GM21529 (cell line): ENCODE data around the gene TSHZ2.

Experiments
- ATAC-seq: cut with Tn5 transposase; IDR thresholded peaks from one replicate; pipeline ENCODE4 v1.9.1; 2021; ENCODE audit not compliant: unreplicated experiment

The TSHZ2 gene

DNA sequence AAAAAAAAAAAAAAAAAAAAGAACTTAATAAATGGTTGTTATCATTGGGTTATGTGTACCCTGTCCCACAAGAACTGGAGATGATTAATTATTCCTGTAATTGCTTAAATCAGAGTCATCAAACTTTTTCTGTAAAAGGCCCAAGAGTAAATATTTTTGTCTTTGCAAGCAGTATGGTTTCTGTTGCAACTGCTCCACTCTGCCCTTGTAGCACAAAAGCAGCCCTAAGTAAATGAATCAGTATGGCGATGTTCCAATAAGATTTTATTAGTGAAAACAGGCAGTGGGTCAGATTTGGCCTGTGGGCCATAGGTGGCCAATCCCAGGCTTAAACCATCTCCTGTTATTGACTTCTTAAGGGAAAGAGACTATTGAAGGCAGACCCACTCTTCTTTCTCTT is 252.7 kb downstream of the TSHZ2 start:
- ATAC-seq = no peak

DNA sequence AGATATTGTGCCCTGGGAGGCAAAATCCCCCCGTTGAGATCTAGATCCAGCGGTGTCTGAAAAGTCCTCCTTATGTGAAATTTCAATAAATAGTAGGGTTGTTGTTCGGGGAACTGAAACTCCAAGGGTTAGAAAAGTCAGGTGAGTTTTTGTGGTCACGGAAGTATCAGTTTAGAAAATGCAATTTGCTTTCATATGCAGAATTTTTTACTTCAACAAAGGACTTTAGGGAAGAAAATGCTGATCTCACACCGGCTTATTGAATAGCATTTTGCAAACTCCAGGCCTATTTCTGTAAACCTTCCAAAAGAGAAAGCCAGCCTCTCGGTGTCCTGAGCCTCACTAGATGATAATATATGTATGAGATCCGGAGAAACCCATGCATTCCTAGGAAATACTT is 254.7 kb downstream of the TSHZ2 start:
- ATAC-seq = peak; percentile 45

DNA sequence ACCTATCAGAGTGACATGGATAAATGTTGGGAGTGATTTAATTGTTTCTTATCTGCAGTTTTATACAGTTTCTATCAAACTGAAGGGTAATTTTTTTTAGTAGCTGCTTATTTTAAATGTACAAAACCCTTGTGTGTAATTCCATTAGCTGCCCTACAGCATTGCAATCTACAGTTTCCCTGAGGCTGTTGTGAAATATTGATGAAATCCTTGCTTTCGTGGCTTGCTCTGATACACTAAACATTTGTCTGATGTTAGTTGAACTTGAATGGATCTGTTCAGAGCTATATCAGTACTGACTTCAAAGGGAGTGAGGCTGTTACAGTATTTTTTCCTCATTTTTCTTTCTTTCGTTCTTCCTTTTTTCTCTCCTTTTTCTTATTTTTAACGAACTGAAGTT is 255.4 kb downstream of the TSHZ2 start:
- ATAC-seq = no peak

DNA sequence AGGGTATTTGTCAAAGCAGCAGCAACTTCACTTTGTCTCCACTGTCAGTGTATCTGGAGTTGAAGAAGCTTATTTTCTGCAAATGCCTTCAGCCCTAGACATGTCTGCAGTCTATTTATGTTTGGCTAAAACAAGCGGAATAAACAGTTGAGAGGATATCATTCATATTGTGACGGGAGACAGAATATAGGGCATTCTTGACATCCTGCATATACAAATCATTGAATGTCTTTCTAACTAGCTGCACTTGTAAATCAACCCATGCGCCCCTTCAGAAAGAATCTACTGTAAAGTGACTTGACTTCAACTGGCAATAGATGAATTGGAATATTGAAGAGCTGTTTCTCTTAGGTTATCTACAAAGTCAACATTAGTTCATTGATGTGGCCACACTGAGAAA is 258.9 kb downstream of the TSHZ2 start:
- ATAC-seq = no peak

DNA sequence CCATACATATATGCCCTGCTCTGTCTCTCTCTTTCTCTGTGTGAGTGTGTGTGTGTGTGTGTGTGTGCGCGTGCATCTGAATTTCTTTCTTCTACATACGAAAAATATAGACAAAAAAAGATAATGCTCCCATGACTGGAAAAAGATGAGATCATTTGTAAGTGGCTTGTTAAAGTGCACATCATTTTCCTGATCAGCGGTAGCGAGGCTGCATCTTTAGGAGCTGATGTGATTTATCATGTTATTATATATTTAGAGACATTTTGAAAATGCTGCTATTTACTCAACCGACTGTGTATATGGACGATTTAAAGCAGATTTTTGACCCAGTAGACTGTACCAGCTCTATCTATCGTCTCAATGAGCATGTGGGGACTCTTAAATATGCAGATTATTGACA is 265.3 kb downstream of the TSHZ2 start:
- no peak for ATAC-seq

DNA sequence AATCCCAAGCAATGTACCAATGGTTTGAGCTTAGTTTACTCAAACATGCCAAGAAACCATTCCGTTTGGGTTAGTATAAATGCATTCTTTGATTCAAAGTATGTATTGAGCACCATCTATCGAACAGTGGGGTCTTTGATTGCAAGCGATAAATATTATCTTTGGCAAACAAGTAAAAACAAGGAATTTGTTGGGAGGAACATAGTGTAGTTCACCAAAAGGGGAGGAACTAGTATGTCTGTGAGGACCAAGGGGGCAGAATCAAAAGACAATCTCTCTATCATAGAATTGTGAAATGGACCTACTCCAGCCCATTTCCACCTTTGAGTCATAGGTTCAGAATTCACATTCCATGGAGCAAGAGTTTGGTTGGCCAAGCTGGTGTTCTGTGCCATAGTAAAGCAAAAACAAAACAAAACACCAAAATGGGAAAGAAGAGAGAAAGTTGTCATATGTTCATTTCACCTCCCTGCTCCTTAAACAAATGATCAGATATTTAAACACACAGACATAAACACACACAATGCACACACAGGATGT is 266.0 kb downstream of the TSHZ2 start:
- no peak for ATAC-seq

DNA sequence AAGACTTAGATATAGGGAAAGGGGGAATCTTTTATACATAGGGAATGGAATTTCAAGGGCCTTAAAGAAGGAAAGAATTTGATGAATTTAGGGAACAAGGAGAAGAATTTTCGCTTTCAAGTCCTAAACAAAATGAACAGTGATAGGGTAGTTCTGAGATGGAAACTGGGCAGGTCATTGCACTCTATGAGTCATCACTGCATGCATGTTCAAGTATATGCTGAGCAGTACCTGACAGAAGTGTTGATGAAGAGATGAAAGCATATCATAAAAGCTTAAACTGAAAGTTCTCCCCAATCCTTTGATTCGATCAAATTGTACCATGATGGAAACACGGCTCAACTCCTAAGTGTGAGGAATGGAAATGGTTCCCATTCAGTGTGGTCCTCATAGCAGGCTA is 271.0 kb downstream of the TSHZ2 start:
- ATAC-seq = no peak

DNA sequence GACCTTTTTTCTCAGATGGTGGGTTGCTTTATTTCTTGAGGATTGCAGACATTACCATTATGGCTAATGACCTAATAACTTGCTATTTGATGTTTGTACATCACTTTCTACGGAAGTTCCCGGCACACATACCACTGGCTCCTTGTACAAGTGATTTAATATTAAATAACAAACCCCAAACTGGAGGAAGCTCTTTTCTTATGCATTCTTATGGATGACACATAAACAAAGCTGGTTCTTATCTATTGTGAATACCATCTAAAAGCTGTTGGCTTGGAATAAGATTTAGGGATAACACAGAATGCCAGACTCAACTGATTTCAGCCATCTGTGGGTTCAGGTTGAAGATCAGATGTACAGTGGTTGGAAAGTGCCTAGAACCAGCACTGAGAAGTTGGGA is 272.6 kb downstream of the TSHZ2 start:
- no peak for ATAC-seq

DNA sequence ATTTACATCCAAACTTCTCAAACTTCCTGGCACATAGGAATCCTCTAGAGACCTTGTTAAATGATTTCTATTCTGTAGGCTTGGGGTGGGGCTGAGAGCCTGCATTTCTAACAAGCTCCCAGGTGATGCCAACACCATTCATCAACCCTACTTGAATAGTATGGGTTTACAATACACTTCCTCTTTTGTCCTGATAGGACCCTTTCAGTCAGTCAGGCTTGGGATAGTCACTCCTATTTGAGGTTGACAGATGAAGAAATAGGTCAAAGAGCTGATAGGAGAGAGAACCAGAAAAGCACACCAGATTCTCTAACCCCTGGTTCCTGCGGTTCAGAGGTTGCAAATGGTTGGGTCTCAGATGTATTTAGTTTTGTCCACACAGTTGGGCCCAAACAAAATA is 273.4 kb downstream of the TSHZ2 start:
- ATAC-seq = no peak

DNA sequence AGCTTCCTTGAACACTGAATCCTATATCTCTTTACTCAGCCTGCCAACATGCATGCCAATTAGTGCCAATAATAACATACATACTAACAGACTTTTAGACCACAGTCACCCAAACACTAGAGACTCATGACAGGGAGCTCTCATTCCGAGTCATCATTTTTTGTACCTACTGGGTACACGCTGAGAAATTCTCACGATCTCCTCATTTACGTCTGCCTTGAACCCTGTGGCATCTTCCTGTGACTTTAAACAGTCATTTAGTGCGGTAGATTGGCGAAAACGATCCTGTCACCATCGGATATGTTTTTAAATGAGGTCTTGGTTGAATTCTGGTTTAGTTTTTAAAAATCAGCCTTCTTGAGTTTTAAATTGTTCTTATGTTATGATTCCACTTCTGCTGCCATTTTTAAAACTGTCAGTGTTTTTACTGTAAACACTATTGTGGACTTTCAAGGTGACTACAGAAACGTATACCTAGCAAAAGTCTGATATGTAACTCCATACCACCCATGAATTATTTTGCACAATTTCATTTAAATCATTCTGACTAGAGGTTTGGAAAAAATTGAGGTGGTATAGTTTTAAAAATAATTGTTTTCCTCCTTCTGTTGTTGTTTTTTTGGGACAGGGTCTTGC is 275.4 kb downstream of the TSHZ2 start:
- no peak for ATAC-seq

DNA sequence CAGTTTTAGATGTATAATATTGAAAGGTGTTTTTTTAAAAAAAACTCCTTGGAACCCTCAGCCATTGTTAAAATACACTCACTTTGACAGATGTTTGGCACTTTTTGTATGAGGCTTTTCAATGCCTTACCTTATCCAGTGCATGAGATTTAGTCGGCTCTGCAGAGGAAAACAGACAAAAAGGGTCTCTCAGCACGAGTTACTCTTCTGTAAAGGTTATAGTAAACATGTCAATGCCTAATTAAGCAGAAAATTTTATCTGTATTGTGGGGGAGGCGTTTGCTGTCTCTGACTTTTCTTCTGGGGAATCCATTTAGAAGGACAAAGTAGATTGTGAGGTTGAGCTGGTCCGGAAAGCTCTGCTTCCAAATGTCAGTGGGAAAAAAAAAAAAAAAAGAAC is 278.3 kb downstream of the TSHZ2 start:
- ATAC-seq = no peak

DNA sequence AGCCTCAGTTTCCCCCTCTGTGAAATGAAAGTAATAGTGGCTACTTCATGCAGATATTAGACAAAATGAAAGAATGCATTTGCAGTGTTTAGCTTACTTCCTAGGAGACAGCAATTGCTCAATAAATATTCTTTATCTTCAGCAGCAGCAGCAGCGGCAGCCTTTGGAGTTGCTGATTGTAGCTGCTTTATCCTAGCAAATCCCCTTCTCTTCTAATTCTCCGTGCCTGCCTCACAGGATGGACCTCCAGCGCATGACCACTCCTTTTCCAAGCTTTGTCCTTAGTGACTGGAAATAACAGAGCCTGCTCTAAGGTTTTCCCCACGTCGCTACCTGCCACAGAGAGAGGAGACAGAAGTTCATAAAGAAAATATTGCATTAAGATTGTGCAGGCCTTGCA is 279.8 kb downstream of the TSHZ2 start:
- no peak for ATAC-seq

DNA sequence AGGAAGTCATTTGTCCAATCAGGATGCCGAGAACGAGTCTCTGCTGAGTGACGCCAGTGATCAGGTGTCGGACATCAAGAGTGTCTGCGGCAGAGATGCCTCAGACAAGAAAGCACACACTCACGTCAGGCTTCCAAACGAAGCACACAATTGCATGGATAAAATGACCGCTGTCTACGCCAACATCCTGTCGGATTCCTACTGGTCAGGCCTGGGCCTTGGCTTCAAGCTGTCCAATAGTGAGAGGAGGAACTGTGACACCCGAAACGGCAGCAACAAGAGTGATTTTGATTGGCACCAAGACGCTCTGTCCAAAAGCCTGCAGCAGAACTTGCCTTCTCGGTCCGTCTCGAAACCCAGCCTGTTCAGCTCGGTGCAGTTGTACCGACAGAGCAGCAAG is 281.5 kb downstream of the TSHZ2 start:
- ATAC-seq = no peak

DNA sequence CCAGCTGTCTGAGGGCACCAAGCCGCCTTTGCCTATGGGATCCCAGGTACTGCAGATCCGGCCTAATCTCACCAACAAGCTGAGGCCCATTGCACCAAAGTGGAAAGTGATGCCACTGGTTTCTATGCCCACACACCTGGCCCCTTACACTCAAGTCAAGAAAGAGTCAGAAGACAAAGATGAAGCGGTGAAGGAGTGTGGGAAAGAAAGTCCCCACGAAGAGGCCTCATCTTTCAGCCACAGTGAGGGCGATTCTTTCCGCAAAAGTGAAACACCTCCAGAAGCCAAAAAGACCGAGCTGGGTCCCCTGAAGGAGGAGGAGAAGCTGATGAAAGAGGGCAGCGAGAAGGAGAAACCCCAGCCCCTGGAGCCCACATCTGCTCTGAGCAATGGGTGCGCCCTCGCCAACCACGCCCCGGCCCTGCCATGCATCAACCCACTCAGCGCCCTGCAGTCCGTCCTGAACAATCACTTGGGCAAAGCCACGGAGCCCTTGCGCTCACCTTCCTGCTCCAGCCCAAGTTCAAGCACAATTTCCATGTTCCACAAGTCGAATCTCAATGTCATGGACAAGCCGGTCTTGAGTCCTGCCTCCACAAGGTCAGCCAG is 283.0 kb downstream of the TSHZ2 start:
- no peak for ATAC-seq

DNA sequence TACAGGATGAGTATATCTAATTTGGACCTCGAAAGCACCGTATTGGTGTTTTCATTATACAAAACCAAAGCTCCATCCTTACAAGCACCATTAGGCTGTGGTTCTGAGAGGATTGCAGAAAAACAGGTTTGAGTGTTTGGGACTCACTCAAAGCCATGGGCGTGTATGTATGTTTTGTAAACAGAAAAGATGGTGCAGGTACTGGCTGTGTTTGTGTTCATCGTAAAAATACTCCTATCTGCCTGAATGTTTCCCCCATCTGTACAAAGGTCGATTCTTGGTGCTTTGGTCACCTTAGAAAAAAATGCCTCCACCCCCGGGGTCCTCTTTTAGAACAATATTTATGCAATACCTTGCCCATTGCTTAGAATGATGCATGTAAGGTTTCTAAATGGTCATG is 286.6 kb downstream of the TSHZ2 start:
- no peak for ATAC-seq

DNA sequence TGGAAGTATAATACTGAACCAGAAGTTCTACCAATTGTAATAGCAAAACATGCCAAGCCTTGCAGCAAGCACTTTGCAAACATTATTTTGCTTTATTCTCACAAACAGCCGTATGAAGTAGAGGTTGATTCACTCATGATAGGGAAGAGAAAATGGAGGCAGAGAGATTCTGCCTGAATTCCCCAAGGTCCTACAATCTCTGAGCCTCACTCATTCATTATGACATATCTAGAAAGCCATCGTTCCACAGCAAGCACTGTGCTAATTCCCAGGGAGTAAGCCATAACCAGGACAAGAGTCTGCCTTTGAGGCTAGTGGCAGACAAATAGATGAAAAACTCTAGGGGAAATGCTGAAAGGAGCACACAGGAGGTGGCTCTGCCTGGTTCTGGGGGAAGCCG is 288.0 kb downstream of the TSHZ2 start:
- ATAC-seq = no peak

DNA sequence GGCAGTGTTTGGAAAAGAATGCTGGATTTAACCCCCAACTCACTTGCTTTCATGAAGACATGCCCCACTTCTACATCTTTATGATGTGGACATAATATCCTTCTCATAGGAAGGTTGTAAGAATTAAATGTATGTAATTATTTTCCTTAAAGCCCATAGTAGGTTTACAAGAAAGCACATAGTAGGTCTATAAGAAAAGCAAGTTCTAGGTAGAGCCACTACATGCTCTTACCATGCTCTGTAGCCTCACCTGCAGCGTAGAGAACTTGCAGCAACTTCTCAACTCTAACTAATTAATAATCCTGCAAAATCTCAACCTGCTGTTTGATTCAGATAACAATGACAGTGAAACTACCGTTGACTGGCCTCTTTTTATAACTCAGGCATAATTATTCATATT is 288.4 kb downstream of the TSHZ2 start:
- no peak for ATAC-seq

DNA sequence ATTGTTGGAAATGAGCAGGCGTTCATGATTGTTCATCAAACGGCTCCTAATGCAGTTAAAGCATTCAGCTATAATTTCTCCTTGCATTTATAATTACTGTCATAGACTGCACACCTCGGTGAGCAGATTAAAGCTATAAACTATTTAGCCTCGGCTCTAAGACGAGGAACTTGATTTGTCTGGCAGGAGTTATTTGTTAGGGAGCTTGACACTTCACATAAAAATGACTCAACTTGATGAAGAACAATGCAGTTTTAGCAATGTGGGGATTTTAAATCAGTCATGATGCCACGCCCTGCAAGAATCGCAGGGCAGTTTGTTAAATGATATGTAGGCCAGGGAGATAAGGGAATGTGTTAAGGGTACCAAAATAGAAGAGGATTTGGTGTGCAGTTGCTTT is 290.2 kb downstream of the TSHZ2 start:
- no peak for ATAC-seq

DNA sequence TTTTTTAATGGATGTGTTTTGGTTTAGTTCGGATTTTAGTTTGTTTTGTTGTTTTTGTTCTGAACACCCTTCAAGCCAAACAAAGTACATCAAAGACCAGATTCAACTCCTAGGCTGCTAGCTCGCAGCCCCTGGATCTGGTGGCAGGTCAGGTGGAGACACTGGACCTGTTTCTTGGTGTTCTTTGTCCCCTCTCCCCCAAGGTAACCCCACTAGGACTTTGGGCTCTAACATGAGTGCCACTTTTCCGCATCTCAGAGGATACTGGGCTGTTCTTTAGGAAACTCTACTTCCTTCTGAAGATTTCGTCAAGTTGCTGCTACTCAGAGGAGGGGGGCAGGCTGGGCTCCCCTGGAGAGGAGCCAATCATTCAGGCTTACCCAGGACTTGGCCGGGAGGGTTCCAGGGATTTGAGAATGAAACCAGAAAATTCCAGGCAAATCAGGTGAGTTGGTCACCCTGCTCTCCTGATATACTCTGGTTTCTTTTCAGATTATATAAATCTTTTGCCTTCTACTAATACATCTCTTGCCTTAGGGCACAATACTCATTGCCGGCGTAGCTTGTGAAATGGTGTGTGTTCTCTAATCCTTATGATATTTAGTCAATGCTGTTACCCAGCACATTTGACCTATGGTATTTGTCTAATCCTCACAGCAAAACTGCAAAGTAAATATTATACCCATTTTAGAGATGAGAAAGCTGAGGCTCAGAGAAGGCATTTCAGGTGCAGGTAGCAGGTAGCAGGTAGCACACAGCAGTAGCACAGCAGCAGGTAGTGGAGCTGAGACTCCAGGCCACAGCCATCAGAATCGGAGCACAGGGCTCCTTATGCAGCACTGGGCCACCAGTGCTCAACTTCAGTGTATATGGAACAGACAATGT is 291.6 kb downstream of the TSHZ2 start:
- ATAC-seq = no peak

DNA sequence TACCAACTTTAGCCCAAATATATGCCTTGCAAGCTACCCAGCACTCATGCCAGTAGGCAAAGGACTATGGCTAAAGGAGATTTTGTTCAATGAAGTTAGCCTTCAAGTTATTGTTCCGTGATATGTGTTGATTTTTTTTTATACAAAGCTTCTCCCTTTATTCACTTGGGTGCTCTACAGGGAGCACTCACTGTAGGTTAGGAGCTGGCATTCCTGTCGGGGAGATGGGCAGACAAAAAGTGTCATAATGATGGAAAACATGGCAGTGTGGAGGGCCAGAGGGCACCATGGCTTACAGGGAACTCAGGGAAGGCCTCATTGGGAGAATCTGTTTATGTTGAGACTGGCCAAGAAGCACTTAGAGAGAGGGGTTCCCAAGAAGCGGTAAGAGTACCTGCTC is 292.4 kb downstream of the TSHZ2 start:
- ATAC-seq = no peak

DNA sequence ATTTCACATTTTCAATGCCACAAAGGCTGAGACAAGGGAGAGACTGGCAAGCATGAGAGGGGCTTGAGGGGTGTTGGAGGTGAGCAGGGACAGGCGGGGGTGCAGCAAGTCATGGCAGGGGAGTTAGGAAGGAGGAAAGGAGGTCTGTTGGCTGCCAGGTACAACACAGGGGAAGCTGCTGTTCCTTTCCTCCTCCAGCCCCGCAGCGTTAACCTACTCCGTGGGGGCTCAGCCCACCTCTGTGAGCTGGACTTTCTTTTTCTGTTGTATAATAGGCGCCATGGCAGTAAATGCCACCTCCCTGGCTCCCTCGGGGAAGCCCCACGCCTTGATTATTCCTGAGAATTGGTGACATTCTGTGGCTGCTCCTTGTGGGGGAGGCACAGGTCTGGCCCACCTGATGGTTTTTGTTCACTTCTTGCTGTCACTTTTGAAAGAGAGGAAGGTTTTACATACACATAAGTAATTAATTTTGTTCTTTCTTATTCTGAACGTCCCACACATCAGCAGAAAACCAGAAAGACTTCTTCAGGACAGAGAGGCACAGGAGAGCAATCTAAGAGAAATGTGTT is 293.2 kb downstream of the TSHZ2 start:
- no peak for ATAC-seq

DNA sequence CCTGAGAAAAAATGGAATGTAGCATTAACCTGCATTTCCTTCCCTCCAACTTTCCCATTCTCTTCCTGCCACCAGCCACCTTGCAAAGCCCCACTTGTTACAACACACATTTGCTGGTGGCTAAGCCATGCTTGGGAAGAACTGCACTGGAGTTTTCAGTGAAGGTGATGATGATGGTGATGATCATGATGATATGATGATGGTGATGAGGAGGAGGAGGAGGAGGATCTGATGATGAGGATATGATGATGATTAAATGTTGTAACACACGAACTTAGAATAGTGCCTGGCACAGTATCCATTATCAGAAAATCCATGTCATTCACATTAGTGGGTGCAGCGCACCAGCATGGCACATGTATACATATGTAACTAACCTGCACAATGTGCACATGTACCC is 297.2 kb downstream of the TSHZ2 start:
- no peak for ATAC-seq
